Stimulated activated CD4-positive, alpha-beta T cell treated with anti-CD3 and anti-CD28 coated beads, Interleukin-15, amount 100 ng/mL, for 1 hour (primary cell): Measurements from ENCODE around the gene FRMD3.

Experiments
- DNase-seq, 2 donors: peaks; one replicate each; pipeline ENCODE4 v3.0.0-alpha.2; 2020; ENCODE audit warnings: low read depth in 1 of 2, low spot score in 1 of 2

The FRMD3 gene

GRCh38 chr9:83242066-83242465 is 296.1 kb downstream of the FRMD3 start:
- no peak for DNase-seq

- no peak for DNase-seq
These were observed 297.5 kb downstream of the FRMD3 start for GRCh38 chr9:83240671-83241070.

GRCh38 chr9:83239747-83240146 is 298.5 kb downstream of the FRMD3 start:
- no peak for DNase-seq

- no peak for DNase-seq
These were observed 299.1 kb downstream of the FRMD3 start for GRCh38 chr9:83238871-83239640.

GRCh38 chr9:83236029-83236696 is 302.0 kb downstream of the FRMD3 start:
- DNase-seq, result no peak

GRCh38 chr9:83235526-83235925 is 302.7 kb downstream of the FRMD3 start:
- DNase-seq, result no peak

- no peak for DNase-seq
These were observed 303.7 kb downstream of the FRMD3 start for GRCh38 chr9:83234541-83234940.

GRCh38 chr9:83233647-83234046 is 304.6 kb downstream of the FRMD3 start:
- no peak for DNase-seq

- DNase-seq, result no peak
These were observed 307.2 kb downstream of the FRMD3 start for GRCh38 chr9:83231039-83231438.

- no peak for DNase-seq
These were observed 317.5 kb downstream of the FRMD3 start for GRCh38 chr9:83220730-83221129.

- no peak for DNase-seq
These were observed 318.2 kb downstream of the FRMD3 start for GRCh38 chr9:83219924-83220438.

GRCh38 chr9:83219154-83219923 is 318.9 kb downstream of the FRMD3 start:
- no peak for DNase-seq

- no peak for DNase-seq
These were observed 319.6 kb downstream of the FRMD3 start for GRCh38 chr9:83218411-83219090.

GRCh38 chr9:83209188-83209731 is 328.9 kb downstream of the FRMD3 start:
- DNase-seq, result no peak

GRCh38 chr9:83208065-83208850 is 329.9 kb downstream of the FRMD3 start:
- DNase-seq, result no peak

- no peak for DNase-seq
These were observed 334.2 kb downstream of the FRMD3 start for GRCh38 chr9:83204047-83204446.

GRCh38 chr9:83200531-83200930 is 337.7 kb downstream of the FRMD3 start:
- DNase-seq, result no peak

GRCh38 chr9:83199832-83200231 is 338.4 kb downstream of the FRMD3 start:
- no peak for DNase-seq

- DNase-seq, result no peak
These were observed 339.0 kb downstream of the FRMD3 start for GRCh38 chr9:83199240-83199639.

GRCh38 chr9:83198371-83198770 is 339.8 kb downstream of the FRMD3 start:
- DNase-seq, result no peak
